HG02623 (cell line): ENCODE results near the gene SNU13.
"Not testable (repeated sequence)": the region's sequence is repeated elsewhere in the genome, so short reads cannot be mapped to it uniquely, and the experiment has no call there.

Experiments used
- ATAC-seq: cut with Tn5 transposase; IDR thresholded peaks from one replicate; pipeline ENCODE4 v1.9.1; 2021; ENCODE audit warnings: moderate library complexity; ENCODE audit not compliant: unreplicated experiment

Gene SNU13

DNA sequence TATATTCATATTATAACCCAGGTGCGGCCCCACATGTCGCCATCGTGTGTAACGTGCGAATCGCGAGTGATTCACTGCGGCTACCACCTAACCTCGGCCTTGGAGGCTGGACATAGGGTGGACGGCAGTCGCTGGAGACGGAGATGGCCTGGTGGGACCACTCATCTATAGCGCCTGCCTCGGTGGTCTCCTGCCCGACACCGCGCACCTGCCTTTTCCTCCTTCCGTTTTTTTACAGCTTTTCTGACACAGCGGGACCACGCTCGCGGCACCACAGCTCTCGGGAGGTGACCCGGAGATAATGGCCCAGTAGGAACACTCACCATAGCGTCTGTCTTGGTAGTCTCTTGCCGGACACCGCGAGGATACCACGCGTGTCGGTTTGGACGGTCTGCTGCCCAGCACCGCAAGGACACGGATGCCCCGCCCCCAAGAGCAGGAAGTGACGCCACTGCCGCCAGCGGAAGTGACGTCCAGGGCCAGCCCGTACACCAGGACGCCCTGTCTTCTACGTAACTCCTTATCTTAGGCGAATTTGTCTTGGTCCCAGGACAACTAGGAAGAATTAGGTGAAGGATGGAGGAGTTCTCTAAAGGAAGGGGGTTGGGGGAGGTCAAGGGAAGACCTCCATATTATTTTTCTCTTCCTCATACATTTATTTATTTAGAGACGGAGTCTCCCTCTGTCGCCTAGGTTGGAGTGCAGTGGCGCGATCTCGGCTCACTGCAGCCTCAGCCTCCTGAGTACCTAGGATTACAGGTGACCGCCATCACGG, 6.4 kb downstream of the SNU13 start:
- peak; percentile 70 for ATAC-seq

DNA sequence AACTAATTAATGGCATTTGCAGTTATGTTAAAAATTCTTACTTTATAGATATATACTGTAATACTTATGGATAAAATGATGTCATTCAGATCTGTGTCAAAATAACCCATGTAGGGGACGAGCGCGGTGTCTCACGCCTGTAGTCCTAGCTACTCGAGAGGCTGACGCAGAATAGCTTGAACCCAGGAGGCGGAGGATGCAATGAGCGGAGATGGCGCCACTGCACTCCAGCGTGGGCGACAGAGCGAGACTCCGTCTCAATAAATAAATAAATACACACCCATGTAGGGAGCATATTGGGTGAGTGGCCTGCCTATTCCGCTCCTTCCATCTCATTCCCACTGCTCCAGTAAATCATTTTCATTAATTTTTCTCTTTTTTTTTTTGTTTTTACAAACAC, 7.1 kb downstream of the SNU13 start:
- no peak for ATAC-seq

GRCh38 chr22:41676134-41676533, 12.5 kb downstream of the SNU13 start:
- no peak for ATAC-seq

GRCh38 chr22:41674846-41675340, 13.8 kb downstream of the SNU13 start:
- ATAC-seq: no peak

DNA sequence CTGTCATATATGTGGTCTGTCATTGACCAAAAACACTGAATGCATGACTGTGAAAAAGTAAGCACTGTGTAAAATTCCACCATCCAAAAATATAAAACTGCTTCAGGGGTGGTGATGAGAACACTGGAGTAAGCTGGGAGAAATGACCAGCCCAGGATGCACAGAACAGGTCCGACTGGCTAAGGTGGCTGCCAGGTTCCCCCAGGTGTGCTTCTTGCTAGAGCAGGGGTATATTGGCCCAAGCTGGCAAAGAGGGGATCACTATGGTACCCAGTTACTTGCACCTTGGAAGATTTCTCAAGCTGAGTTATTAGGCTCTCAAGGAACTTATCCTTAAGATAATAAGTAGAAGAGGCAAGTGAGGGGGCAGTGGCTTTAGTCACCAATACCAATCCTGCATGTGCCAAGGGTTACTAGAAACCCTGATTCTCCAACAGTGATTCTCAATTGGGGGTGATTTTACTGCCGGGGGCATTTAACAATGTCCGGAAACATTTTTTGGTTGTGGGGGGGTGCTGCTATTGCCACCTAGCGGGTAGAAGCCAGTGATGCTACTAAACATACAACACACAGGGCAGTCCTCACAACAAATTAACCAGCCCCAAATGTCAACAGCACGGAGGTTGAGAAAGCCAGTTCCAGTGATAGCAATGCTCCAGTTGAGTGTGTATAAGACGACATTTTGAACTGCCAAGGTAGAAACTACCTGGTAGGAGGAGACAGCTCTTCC, 15.7 kb downstream of the SNU13 start:
- ATAC-seq: no peak

DNA sequence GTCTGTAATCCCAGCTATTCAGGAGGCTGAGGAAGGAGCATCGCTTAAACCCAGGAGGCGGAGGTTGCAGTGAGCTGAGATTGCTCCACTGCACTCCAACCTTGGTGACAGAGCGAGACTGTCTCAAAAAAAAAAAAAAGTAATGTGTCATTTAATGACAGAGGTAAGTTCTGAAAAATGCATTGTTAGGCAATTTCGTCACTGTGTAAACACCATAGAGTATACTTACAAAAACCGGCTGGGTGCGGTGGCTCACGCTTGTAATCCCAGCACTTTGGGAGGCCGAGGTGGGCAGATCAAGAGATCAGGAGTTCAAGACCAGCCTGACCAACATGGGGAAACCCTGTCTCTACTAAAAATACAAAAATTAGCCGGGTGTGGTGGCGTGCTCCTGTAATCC, 16.6 kb downstream of the SNU13 start:
- ATAC-seq: not testable (repeated sequence)

- ATAC-seq: no peak
Observed at GRCh38 chr22:41668971-41669911, 19.4 kb downstream of the SNU13 start.

DNA sequence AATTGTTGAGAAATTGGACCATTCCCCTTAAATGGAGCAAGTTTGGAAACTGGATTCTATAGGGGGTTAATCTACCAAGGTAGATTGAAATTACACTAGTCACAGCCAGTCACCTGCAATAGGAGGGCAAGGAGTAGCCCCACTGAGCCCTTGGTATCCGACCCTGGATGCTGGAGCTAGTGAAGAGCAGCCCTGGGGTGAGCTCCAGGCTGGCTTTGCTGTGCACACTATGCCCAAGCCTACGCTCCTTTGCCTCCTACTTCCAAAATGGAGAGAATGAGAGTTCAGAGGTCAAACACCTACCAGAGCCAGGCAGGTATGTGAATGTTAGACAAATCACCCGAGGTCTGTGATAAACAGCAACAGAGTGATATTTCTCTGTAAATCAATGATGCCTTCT, 23.7 kb downstream of the SNU13 start:
- no peak for ATAC-seq

- ATAC-seq: no peak
Observed at GRCh38 chr22:41664490-41664889, 24.2 kb downstream of the SNU13 start.

DNA sequence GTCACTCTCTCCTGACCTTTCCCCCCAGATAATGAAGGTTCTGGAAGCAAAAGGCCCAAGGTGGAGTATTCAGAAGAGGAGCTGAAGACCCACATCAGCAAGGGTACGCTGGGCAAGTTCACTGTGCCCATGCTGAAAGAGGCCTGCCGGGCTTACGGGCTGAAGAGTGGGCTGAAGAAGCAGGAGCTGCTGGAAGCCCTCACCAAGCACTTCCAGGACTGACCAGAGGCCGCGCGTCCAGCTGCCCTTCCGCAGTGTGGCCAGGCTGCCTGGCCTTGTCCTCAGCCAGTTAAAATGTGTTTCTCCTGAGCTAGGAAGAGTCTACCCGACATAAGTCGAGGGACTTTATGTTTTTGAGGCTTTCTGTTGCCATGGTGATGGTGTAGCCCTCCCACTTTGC, 25.1 kb downstream of the SNU13 start:
- ATAC-seq: not testable (repeated sequence)

DNA sequence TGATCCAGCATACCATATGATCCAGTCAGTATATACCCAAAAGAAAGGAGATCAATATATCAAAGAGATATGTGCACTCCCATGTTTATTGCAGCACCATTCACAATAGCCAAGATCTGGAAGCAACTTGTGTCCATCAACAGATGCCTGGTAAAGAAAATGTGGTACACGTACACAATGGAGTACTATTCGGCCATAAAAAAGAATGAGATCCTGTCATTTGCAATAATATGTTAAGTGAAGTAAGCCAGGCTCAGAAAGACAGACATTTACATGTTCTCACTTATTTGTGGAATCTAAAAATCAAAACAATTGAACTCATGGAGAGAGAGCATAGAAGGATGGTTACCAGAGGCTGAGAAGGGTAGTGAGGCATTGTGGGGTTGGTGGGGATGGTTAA, 27.0 kb downstream of the SNU13 start:
- no peak for ATAC-seq

DNA sequence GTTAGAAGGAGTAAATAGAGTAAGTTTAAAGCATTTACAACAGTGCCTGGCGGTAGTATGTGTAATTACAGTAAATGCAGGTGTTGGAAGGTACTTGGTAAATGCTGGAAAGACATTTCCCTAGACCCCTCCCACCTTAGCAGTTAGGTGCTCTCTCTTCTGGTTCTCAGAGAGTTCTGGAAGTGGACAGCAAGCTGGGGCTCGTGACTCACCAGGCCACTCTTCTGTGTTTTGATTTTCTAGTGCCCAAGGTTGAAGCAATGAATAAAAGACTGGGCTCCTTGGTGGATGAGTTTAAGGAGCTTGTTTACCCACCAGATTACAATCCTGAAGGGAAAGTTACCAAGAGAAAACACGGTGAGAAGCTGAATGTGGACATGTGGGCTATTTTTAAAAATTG, 27.6 kb downstream of the SNU13 start:
- no peak for ATAC-seq

DNA sequence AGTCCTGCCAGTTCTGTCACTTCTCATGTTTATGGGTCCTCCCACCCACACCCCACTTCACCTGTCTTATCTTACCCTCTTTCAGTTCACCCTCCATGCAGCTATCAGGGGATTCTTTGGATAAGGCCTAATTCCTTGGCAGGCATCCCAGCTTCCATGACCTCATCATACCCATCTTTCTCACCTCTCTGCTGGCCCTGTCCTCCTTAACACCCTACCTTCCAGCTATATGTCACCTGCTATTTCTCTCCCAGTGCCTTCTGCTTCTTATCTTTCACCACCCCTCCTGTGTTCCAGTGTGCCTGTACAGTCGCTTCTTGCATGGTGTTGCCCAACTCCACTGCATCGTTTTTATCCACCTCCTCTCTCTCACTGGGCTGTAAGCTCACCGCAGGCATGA, 28.3 kb downstream of the SNU13 start:
- ATAC-seq: no peak

DNA sequence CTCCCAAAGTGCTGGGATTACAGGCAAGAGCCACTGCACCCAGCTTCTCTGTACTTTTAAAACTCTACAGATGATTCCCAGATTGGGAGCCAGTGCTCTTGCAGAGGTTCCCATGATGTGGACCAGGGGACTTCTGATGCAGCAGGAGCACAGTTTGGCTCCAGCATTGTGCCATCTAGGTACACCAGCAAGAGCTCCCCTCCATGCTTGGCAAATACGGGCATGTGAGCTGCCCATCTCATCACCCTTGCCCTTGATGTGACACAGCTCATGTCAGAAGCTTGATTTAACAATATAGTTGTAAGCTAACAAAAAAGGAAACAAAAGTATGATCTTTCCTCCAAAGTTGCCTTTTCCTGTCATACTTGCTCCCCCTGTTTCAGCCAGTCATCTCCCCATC, 28.7 kb downstream of the SNU13 start:
- no peak for ATAC-seq

- ATAC-seq: no peak
Observed at GRCh38 chr22:41658869-41659268, 29.8 kb downstream of the SNU13 start.

DNA sequence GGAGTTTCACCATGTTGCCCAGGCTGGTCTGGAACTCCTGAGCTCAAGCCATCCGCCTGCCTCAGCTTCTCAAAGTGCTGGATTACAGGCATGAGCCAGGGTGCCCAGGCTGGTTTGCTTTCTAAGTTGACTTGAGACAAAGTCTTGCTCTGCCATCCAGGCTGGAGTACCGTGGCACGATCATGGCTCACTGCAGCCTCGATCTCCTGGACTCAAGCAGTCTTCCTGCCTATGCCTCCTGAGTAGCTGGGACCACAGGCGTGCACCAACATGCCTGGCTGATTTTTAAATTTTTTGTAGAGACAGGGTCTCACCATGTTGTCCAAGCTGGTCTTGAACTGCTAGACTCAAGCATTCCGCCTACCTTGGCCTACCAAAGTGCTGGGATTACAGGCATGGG, 31.0 kb downstream of the SNU13 start:
- no peak for ATAC-seq

- ATAC-seq: no peak
Observed at GRCh38 chr22:41656556-41656955, 32.1 kb downstream of the SNU13 start.

DNA sequence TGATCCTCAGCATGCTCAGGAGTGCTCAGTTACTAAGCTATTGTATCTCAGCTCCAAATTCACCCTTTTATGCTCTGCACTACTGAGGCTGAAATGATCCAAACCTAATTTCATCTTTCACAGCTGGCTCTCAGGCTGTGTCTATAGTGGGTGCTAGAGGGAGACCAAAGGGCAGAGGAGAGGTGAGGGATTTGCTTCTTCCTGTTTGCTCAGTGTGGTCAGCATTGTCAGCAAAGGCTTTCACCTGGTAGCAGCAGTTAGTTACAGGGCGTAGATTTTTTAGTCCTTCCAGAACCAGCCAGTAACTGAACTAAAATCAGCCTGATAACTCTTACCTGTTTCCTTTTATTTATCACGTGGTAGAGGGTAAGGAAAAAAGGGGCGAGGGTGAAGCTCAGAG, 34.3 kb downstream of the SNU13 start:
- ATAC-seq: no peak

DNA sequence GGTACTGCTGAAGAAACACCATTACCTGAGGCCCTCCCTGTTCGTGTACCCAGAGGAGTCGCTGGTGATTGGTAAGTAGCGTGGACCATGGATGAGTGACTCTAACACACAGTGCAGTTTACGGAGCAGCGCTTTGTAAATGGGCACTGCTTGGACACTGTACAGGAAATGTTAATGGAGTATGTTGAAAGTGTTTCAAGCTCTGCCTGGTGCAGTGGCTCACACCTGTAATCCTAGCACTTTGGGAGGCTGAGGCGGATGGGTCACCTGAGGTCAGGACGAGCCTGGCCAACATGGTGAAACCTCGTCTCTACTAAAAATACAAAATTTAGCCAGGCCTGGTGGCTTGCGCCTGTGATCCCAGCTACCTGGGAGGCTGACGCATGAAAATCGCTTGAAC, 37.8 kb downstream of the SNU13 start:
- ATAC-seq: no peak

DNA sequence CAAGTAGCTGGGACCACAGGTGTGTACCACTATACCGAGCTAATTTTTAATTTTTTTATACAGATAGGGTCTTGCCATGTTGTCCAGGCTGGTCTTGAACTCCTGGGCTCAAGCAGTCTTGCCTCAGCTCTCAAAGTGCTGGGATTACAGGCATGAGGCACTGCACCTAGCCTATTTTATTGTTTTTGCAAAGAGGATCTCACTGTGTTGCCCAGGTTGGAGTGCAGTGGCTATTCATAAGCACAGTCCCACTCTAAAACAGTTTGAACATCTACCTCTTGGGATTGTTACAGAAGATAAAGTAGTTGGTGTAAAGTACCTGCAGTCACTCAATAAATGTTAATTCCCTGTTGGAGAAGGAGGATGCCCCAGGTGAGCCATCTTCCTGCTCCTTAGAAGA, 38.4 kb downstream of the SNU13 start:
- no peak for ATAC-seq

- no peak for ATAC-seq
Observed at GRCh38 chr22:41648432-41648831, 40.2 kb downstream of the SNU13 start.
